Measurements from ENCODE around the gene TRIM26. TPM values are rescaled to one million over a fixed set of nuclear protein-coding genes. Genes with fewer than 3 reads are reported as not detected.
"Not testable (repeated sequence)": the region's sequence is repeated elsewhere in the genome, so short reads cannot be mapped to it uniquely, and the experiment has no call there.

Gene TRIM26
- total RNA-seq, 1 donor from 2014 or later = 46.3 TPM

DNA sequence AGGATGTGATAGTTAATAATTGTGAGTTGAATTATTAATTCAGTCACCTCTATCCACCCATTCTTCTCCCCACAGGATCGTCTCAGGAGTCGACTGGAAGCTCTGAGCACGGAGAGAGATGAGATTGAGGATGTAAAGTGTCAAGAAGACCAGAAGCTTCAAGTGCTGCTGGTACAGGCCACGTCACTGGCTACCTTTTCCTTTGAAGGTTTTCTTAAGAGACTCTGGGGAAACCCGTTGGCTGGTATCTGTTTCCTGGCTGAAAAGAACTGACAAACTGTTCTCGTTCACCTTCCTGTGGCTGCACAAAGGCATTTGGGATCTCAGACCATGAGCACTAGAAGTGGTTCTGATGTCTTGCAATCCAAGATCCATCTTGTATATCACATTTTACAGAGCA, 46.1 kb downstream of the TRIM26 start:
- TF ChIP-seq, protein P1, sequence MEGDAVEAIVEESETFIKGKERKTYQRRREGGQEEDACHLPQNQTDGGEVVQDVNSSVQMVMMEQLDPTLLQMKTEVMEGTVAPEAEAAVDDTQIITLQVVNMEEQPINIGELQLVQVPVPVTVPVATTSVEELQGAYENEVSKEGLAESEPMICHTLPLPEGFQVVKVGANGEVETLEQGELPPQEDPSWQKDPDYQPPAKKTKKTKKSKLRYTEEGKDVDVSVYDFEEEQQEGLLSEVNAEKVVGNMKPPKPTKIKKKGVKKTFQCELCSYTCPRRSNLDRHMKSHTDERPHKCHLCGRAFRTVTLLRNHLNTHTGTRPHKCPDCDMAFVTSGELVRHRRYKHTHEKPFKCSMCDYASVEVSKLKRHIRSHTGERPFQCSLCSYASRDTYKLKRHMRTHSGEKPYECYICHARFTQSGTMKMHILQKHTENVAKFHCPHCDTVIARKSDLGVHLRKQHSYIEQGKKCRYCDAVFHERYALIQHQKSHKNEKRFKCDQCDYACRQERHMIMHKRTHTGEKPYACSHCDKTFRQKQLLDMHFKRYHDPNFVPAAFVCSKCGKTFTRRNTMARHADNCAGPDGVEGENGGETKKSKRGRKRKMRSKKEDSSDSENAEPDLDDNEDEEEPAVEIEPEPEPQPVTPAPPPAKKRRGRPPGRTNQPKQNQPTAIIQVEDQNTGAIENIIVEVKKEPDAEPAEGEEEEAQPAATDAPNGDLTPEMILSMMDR (conservative IDR thresholded peaks at IDR 0.05) = no peak
- H3K27me3 Mint-ChIP-seq = peaks cover 78% of the 10 kb centered on the region
- no peaks in the 10 kb centered on the region for H3K4me1 Mint-ChIP-seq (ENCODE audit: unreplicated experiment)
- H3K27ac Mint-ChIP-seq = no peak overlapping the region
- H3K9me3 Mint-ChIP-seq = no peaks in the 10 kb centered on the region
- no peaks in the 10 kb centered on the region for H3K36me3 Mint-ChIP-seq
- DNase-seq (ENCODE audit: extremely low spot score, unreplicated experiment) = no peak
- H3K4me3 Mint-ChIP-seq = no peak overlapping the region

DNA sequence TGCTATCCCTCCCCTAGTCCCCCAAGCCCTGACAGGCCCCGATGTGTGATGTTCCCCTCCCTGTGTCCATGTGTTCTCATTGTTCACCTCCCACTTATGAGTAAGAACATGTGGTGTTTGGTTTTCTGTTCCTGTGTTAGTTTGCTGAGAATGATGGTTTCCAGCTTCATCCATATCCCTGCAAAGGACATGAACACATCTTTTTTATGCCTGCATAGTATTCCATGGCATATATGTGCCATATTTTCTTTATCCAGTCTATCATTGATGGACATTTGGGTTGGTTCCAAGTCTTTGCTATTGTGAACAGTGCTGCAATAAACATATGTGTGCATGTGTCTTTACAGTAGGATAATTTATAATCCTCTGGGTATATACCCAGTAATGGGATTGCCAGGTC, 48.0 kb downstream of the TRIM26 start:
- not testable (repeated sequence) for DNase-seq (ENCODE audit: extremely low spot score, unreplicated experiment); H3K4me3 Mint-ChIP-seq; H3K4me1 Mint-ChIP-seq (ENCODE audit: unreplicated experiment); H3K27ac Mint-ChIP-seq; H3K9me3 Mint-ChIP-seq; H3K36me3 Mint-ChIP-seq
- peaks cover 70% of the 10 kb centered on the region for H3K27me3 Mint-ChIP-seq

DNA sequence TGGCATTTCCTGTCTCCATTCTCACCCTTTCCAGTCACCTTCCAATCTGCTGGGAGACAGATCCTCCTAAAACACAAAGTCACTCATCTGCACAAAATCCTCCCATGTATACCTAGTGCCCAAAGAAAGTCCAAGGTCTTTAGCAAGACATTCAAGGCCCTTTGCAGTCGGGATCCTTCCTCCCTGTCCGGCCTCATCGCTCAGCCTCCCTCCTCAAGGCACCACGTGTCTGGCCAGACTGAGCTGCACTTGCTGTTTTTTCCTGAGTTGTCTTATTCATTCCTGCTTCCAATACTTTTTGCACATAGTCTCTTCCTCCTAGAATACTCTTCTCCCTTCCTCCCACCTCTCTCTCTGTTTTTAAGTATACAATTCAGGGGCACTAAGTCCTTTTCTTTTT, 48.5 kb downstream of the TRIM26 start:
- H3K27me3 Mint-ChIP-seq = peaks cover 70% of the 10 kb centered on the region
- TF ChIP-seq, protein P1 (conservative IDR thresholded peaks at IDR 0.05) = no peak
- no peak overlapping the region for H3K27ac Mint-ChIP-seq
- no peak for DNase-seq (ENCODE audit: extremely low spot score, unreplicated experiment)
- no peak overlapping the region for H3K4me3 Mint-ChIP-seq
- no peaks in the 10 kb centered on the region for H3K9me3 Mint-ChIP-seq
- H3K36me3 Mint-ChIP-seq = no peaks in the 10 kb centered on the region
- no peaks in the 10 kb centered on the region for H3K4me1 Mint-ChIP-seq (ENCODE audit: unreplicated experiment)

DNA sequence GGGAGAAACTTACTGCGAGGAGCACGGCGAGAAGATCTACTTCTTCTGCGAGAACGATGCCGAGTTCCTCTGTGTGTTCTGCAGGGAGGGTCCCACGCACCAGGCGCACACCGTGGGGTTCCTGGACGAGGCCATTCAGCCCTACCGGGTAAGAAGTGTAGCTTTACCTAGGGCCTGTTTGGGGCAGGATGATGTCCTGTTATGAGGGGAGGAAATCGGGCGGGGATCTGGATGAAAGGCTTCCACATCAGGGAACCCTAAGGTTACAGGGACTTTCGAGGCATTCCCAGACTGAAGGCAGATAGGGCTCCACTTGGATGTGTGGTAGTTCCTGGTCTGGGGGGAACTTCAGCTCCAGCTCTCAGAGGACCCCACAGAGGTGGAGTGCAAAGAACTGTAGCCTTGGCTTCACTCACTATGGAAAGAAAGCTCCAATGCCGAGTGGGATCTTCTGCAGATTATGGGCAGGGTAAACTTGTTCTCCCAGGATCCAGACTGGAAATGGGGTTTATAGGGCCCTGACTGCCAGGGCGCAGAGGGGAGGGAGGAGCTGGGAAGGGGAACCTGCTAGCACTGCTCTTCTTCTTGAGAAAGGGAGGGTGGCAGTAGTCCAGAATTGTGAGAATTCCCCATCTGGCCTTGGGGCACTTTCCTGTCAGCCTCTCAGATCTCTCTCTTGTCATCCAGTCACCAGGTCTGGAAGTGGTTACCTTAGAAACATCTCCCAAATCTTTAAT, 49.1 kb downstream of the TRIM26 start:
- Mint-ChIP-seq H3K27me3 (peaks cover 70% of the 10 kb centered on the region), H3K4me3 (no peak overlapping the region), H3K9me3 (no peaks in the 10 kb centered on the region), H3K4me1 (ENCODE audit: unreplicated experiment) (no peaks in the 10 kb centered on the region), H3K36me3 (no peaks in the 10 kb centered on the region), H3K27ac (no peak overlapping the region)
- TF ChIP-seq, protein P1 (conservative IDR thresholded peaks at IDR 0.05) = no peak
- DNase-seq (ENCODE audit: extremely low spot score, unreplicated experiment) = no peak

DNA sequence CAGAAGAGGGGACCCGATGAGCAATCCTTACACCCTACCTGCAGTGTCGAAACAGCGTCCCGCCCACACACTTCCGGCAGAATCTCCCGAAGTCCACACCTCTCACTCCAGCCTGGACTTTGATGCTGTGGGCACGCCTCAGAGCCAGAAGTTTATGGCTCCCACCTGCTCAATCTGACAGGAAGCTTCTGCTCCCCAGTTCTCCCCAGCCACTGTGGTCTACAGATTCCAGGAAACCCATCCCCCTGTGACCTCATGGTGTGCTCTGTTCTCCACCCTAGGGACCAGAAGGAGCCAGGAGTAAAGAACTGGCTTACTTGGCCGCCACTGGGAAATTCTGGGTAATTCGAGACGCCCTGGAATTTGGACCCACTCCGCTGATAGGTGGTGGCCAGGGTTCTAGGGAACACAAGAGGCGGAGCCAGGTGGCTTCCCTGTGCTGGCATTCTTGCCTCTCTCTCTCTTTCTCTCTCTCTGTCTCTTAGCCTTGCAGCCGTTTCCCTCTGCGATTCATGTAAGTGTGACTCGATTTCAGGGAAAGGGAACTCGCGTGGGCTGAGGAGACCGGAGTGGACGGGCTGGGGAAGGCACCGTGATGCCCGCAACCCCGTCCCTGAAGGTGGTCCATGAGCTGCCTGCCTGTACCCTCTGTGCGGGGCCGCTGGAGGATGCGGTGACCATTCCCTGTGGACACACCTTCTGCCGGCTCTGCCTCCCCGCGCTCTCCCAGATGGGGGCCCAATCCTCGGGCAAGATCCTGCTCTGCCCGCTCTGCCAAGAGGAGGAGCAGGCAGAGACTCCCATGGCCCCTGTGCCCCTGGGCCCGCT, 49.9 kb downstream of the TRIM26 start, which contains the start of gene TRIM15:
Gene TRIM15 (plus strand): TSS at position 457 of the 828 bp plus-strand sequence. CDS start 139 bp downstream, at position 596.
- Mint-ChIP-seq H3K4me3 (no peak within 1 kb of the TSS), H3K27ac (no peak within 1 kb of the TSS), H3K4me1 (ENCODE audit: unreplicated experiment) (no peaks in the 10 kb centered on the region), H3K36me3 (no peaks in the 10 kb centered on the region), H3K9me3 (no peaks in the 10 kb centered on the region), H3K27me3 (peaks cover 70% of the 10 kb centered on the region)
- TF ChIP-seq, protein P1 (conservative IDR thresholded peaks at IDR 0.05) = no peak
- DNase-seq (ENCODE audit: extremely low spot score, unreplicated experiment) = no peak
